ENCODE data around the gene DTNA.
A peak's percentile ranks its signal among the peaks of the same experiment; 100 is the strongest.
"Not testable (repeated sequence)": the region's sequence is repeated elsewhere in the genome, so short reads cannot be mapped to it uniquely, and the experiment has no call there.

The DTNA gene

GRCh38 chr18:34909637-34910364 is 199.7 kb downstream of the DTNA start:
- no peak for FAIRE-seq
- DNase-seq (ENCODE audit: insufficient read length, low spot score): no peak
- TF ChIP-seq CTCF (IDR thresholded peaks at IDR 0.05; ENCODE audit: insufficient read depth, missing control alignments): no peak

- FAIRE-seq (no peak), DNase-seq (ENCODE audit: insufficient read length, low spot score) (no peak)
- TF ChIP-seq CTCF (IDR thresholded peaks at IDR 0.05; ENCODE audit: insufficient read depth, missing control alignments): no peak
Measured at GRCh38 chr18:34911081-34911480, 201.0 kb downstream of the DTNA start.

GRCh38 chr18:34911661-34912384 is 201.7 kb downstream of the DTNA start:
- FAIRE-seq (no peak), DNase-seq (ENCODE audit: insufficient read length, low spot score) (no peak)
- TF ChIP-seq CTCF (IDR thresholded peaks at IDR 0.05; ENCODE audit: insufficient read depth, missing control alignments): no peak

- FAIRE-seq (no peak), DNase-seq (ENCODE audit: insufficient read length, low spot score) (no peak)
Measured at GRCh38 chr18:34913837-34914661, 204.0 kb downstream of the DTNA start.

GRCh38 chr18:34915046-34915445 is 204.9 kb downstream of the DTNA start:
- FAIRE-seq: no peak
- TF ChIP-seq CTCF (IDR thresholded peaks at IDR 0.05; ENCODE audit: insufficient read depth, missing control alignments): no peak

More at GRCh38 chr18:34913837-34914661, 204.0 kb downstream of the DTNA start:
- TF ChIP-seq CTCF (IDR thresholded peaks at IDR 0.05; ENCODE audit: insufficient read depth, missing control alignments): no peak

GRCh38 chr18:34916539-34916938 is 206.4 kb downstream of the DTNA start:
- FAIRE-seq: peak; percentile 44
- not testable (repeated sequence) for DNase-seq (ENCODE audit: insufficient read length, low spot score)

More at GRCh38 chr18:34915046-34915445, 204.9 kb downstream of the DTNA start:
- no peak for DNase-seq (ENCODE audit: insufficient read length, low spot score)

GRCh38 chr18:34918856-34919255 is 208.8 kb downstream of the DTNA start:
- DNase-seq (ENCODE audit: insufficient read length, low spot score) (no peak), FAIRE-seq (no peak)
- no peak for TF ChIP-seq CTCF (IDR thresholded peaks at IDR 0.05; ENCODE audit: insufficient read depth, missing control alignments)
